HCEC 1CT (cell line): ENCODE measurements around the gene RSAD2.
"Not testable (repeated sequence)": the region's sequence is repeated elsewhere in the genome, so short reads cannot be mapped to it uniquely, and the experiment has no call there.

ENCODE experiments used
- DNase-seq: peaks from one replicate; pipeline ENCODE4 v3.0.0-alpha.2; 2017

Gene RSAD2

DNA sequence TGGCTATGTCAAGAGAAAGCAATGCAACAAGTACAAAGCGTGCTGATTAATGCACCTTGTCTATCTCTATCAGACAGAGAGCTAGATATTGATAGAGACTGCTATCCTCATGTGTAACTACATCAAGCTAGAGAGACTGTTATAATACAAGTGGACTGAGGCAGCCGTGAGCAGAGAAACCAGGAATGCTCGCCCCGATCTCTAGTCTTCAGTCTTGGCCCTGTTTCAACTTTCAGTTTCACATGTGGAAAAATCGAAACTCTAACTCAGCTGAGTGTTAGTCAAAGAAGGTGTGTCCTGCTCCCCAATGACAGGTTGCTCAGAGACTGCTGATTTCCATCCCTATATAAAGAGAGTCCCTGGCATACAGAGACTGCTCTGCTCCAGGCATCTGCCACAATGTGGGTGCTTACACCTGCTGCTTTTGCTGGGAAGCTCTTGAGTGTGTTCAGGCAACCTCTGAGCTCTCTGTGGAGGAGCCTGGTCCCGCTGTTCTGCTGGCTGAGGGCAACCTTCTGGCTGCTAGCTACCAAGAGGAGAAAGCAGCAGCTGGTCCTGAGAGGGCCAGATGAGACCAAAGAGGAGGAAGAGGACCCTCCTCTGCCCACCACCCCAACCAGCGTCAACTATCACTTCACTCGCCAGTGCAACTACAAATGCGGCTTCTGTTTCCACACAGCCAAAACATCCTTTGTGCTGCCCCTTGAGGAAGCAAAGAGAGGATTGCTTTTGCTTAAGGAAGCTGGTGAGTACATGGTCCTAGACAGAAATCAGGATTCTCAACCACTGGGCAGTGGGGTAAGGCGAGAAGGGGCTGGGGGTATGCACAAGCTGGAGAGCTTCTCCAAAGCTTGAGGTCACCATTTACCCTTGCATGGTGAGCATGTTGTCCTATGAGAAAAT lies at the start of gene RSAD2:
RSAD2 (plus strand) TSS at position 376 of the 903 bp plus-strand sequence; CDS start at position 400, 24 bp downstream.
- no peak for DNase-seq

- no peak for DNase-seq
Observed at GRCh38 chr2:6828299-6828584, 49.3 kb upstream of the RSAD2 start.

- no peak for DNase-seq
Observed at GRCh38 chr2:6831229-6831628, 46.3 kb upstream of the RSAD2 start.

- DNase-seq = no peak
Observed at GRCh38 chr2:6832596-6833299, 44.8 kb upstream of the RSAD2 start.

DNA sequence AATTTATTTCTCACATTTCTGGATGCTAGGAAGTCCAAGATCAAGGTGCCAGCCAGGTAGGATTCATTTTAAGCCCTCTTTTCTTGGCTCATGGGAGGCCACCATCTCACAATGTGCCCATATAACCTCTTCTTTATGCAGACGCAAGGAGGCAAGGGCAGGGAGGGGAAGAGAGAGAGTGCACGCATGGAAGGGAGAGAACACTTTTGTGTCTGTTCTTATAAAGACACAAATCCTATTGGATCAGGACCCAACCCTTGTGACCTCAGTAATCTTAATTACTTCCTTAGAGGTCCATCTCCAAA lies 44.3 kb upstream of the RSAD2 start:
- DNase-seq = no peak

- no peak for DNase-seq
Observed at GRCh38 chr2:6834163-6834562, 43.4 kb upstream of the RSAD2 start.

- no peak for DNase-seq
Observed at GRCh38 chr2:6835467-6835866, 42.1 kb upstream of the RSAD2 start.

GRCh38 chr2:6838673-6839319 lies 38.8 kb upstream of the RSAD2 start:
- no peak for DNase-seq

DNA sequence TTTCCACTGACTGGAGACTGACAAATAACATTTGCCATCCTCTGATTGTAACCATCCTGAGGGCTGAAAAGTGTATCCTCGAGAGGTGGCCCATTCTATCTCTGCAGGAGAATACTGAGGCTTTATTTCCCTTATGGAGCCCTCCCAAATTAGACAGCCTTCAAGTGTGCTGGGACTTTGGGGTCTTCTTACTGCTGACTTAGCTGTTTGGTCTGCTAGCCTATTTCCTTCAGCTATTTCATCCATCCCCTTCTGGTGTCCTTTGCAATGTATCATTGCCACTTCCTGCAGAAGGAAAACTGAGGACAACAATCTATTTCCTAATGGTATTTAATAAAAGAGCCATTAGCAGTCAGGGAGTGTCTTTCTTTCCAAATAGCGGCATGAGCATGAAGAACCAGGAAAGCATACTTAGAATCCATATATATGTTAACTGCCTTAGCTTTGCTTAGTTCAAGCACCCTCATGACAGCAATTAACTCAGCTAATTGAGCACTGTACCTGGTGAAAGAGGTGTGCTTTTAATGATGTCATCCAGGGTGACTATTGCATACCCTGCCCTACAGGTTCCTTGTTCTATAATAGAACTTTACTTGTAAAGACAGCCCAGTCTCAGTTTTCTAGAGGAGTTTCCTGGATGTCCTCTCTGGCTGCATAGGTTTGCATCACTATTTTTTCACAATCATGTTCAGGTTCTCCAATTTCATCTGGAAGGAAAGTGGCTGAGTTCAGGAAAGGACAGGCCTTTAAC lies 35.9 kb upstream of the RSAD2 start:
- no peak for DNase-seq

DNA sequence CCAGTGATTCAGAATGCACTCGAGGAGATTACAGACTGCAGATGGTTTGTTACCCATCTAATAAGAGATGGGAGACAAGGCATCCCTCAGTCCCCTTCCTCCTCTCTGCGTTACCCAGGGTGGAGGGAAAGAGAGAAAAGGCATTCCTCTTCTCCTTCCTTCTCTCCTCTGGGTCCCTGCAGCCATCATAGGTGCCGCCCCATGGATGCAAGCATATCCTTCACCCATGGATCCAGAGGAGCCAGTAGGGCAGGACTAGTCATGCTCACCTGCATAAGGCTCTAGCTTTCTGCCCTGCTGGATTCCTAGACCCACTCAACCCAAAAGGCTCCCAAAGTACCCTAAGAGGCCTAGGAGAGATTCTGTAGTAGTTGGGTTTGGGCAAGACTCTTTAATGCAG lies 32.3 kb upstream of the RSAD2 start:
- DNase-seq = no peak

DNA sequence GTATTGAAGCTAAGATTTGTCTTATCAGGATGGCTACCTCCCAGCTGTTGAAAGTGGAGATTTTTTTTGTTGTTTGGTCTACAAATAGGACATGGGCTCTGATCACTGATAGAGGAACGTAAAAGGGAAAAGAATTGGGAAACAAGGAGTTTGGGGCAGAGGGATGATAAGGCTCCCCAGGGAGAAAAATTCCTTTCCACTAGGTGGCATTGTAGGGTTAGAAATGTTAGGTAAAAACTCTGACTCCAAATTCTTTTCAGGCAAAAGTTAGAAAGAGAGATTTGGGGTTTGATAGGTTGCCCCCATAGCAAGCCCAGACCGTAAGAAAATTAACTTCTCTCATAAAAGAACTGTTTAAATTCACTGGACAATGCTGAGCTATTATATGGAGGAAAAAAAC lies 31.7 kb upstream of the RSAD2 start:
- DNase-seq = no peak

DNA sequence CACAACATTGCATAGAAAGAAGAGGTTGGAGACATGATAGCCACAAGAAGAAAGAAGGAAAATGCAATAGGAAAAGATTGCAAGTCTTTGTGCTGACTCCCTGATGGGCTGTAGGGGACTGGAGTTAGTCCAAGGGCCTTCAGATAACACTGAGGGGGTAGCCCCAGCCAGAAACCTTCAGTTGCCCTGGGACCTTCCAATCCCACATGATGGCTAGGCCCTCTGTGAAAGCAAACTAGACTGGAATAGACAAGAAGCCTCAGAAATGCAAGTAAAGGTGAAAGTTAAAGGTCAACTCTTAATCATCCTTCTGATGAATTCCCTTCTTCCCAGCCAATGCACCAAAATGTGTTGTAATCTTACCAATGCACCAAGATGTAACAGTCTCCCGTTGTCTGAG lies 31.0 kb upstream of the RSAD2 start:
- no peak for DNase-seq

GRCh38 chr2:6846967-6847681 lies 30.5 kb upstream of the RSAD2 start:
- no peak for DNase-seq

DNA sequence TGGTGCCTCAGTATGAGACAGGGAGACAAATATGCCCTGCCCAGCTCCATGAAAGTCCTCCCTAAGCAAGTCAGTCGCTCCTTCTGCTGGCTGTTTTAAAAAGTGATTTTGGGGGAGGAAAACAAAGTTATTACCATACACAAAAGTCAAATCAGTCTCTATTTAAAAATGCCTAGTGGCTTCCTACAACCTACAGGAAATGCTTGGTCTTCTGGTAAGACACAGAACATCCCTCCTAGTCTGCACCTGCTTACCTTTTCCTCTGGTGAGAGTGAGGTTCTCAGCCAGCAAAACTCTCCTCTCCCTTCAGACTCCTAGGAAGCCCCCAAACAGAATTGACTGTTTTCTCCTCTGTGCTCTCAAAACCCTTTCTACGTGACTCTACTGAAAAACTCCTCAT lies 25.4 kb upstream of the RSAD2 start:
- no peak for DNase-seq

- no peak for DNase-seq
Observed at GRCh38 chr2:6854416-6854815, 23.2 kb upstream of the RSAD2 start.

DNA sequence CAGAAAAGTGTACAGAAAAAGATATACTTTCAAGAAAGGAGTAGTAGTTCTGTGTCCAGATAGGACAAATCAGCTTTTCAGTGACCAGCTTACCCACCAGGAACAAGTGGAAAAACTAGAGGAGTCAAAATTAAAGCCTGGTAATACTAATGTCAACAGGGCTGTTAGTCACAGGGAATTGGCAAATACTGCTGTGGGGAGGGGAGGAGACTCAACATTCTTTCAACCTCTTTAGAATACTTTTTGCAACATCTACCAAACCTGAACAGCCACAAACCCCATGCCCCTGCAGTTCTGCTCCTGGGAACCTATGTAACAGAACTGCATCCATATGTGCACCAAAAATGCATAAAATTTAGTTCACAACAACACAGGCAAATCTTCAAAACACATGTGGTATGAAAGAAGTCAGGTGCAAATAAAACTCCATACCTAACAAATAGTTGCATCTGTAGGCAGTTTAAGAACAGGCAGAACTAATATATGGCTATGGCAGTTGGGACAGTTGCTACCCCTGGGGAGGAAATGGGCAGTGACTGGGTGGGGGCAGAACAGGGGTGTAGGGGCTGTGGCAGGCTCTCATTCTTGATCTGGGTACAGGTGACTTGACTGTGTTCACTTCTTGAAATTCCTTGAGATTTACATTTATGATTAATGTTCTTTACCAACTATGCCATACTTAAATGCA lies 21.6 kb upstream of the RSAD2 start:
- no peak for DNase-seq

GRCh38 chr2:6856548-6856920 lies 21.0 kb upstream of the RSAD2 start:
- no peak for DNase-seq

GRCh38 chr2:6858466-6859027 lies 19.0 kb upstream of the RSAD2 start:
- DNase-seq = not testable (repeated sequence)

DNA sequence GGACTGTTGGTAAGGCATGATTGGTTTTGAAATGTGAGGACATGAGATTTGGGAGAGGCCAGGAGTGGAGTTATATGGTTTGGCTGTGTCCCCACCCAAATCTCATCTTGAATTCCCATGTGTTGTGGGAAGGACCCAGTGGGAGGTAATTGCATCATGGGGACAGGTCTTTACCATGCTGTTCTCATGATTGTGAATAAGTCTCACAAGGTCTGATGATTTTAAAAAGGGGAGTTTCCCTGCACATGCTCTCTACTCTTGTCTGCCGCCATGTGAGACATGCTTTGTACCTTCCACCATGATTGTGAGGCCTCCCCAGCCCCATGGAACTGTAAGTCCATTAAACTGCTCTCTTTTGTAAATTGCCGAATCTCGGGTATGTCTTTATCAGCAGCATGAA lies 17.3 kb upstream of the RSAD2 start:
- no peak for DNase-seq

DNA sequence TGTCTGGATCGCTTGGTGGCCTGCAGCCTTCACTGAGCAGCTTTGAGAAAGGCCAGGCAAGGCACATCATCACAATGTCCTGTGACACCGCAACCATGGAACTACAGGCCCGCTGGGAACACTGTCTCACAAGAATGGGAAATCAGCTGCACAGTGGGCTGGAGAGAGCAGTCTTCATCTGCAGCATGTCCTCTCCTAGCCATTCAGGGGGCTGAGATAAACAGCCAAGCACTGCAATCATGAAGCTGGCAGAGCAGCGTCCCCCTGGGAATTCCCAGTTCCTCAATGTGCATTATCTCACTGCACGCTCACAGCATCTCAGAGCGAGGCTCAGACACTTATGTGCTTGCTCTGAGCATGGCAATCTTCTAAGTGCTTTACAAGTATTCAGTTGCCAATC lies 13.8 kb upstream of the RSAD2 start:
- DNase-seq = no peak

GRCh38 chr2:6864231-6864754 lies 13.3 kb upstream of the RSAD2 start:
- no peak for DNase-seq

GRCh38 chr2:6864923-6865345 lies 12.6 kb upstream of the RSAD2 start:
- DNase-seq = no peak
